ENCODE results near the gene GLRX3.

DNA sequence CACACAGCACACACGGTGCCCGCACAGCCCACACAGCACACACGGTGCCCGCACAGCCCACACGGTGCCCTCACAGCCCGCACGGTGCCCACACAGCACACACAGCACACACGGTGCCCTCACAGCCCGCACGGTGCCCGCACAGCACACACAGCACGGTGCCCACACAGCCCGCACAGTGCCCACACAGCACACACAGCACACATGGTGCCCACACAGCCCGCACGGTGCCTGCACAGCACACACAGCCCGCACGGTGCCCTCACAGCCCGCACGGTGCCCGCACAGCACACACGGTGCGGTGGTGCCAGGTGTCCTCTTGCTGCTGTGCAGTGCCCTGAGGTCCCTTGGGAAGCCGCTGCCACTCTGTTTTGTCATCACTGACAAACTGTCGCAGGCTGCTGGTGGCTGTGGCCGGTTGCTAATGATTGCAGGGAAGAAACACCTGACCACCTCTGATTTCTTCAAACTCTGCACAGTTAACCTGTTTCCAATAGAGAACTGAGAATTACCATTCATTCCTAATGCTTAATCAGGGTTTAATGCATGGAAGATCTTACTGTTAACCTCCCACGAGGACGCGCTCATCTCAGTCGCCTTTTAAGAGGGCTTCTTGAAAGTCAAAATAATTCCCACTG, 66.9 kb downstream of the GLRX3 start:
- TF ChIP-seq, protein P1, sequence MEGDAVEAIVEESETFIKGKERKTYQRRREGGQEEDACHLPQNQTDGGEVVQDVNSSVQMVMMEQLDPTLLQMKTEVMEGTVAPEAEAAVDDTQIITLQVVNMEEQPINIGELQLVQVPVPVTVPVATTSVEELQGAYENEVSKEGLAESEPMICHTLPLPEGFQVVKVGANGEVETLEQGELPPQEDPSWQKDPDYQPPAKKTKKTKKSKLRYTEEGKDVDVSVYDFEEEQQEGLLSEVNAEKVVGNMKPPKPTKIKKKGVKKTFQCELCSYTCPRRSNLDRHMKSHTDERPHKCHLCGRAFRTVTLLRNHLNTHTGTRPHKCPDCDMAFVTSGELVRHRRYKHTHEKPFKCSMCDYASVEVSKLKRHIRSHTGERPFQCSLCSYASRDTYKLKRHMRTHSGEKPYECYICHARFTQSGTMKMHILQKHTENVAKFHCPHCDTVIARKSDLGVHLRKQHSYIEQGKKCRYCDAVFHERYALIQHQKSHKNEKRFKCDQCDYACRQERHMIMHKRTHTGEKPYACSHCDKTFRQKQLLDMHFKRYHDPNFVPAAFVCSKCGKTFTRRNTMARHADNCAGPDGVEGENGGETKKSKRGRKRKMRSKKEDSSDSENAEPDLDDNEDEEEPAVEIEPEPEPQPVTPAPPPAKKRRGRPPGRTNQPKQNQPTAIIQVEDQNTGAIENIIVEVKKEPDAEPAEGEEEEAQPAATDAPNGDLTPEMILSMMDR (IDR thresholded peaks at IDR 0.05; ENCODE audit: insufficient read depth, low read depth, low read length), result no peak
- no peak for TF ChIP-seq EZH2 (IDR thresholded peaks at IDR 0.05; ENCODE audit: insufficient read depth, low read length)

All from astrocyte (in vitro differentiated cells and primary cell).